ENCODE data around the gene PIN1. TPM values are rescaled to one million over a fixed set of nuclear protein-coding genes. Genes with fewer than 3 reads are reported as not detected.

Gene PIN1
- total RNA-seq, 4 donors from 2014 or later, result 137 to 160 (median 153) TPM

GRCh38 chr19:9806803-9807202 is 28.3 kb upstream of the PIN1 start:
- Histone ChIP-seq H3K4me1 (no peaks in the 10 kb centered on the region), H3K9me3 (no peaks in the 10 kb centered on the region), H3K4me3 (no peak overlapping the region), H3K36me3 (peaks cover 0 to 61% of the 10 kb centered on the region in 2 donors), H3K27ac (no peak overlapping the region), H3K27me3 (no peaks in the 10 kb centered on the region)
- WGBS, 2 donors (ENCODE audit: low coverage in 1 of 2), result no CpG with 5 or more reads among the region's 3 CpGs
- TF ChIP-seq POLR2AphosphoS5 (IDR thresholded peaks at IDR 0.05) (no peak), CTCF (IDR thresholded peaks at IDR 0.05) (no peak), EP300 (IDR thresholded peaks at IDR 0.05) (no peak), POLR2A (IDR thresholded peaks at IDR 0.05) (no peak)
- no peak for ATAC-seq

- H3K9me3 ChIP-seq, result no peaks in the 10 kb centered on the region
- H3K27ac ChIP-seq, result no peak overlapping the region
- ATAC-seq, result no peak
- H3K27me3 ChIP-seq, result no peaks in the 10 kb centered on the region
- peaks cover 0 to 83% of the 10 kb centered on the region in 2 donors for H3K36me3 ChIP-seq
- no peaks in the 10 kb centered on the region for H3K4me1 ChIP-seq
- WGBS, 2 donors (ENCODE audit: low coverage in 1 of 2), result 92 to 94% methylated on average over 6 to 8 of the region's 11 CpGs
- H3K4me3 ChIP-seq, result no peak overlapping the region
- TF ChIP-seq CTCF (IDR thresholded peaks at IDR 0.05) (no peak), EP300 (IDR thresholded peaks at IDR 0.05) (no peak), POLR2A (IDR thresholded peaks at IDR 0.05) (no peak), POLR2AphosphoS5 (IDR thresholded peaks at IDR 0.05) (no peak)
These were observed 26.0 kb upstream of the PIN1 start for GRCh38 chr19:9808855-9809824.

- no peak for ATAC-seq
These were observed 24.0 kb upstream of the PIN1 start for GRCh38 chr19:9811139-9811538.

GRCh38 chr19:9818175-9818733 is 16.9 kb upstream of the PIN1 start:
- no peak for ATAC-seq
- WGBS, 2 donors (ENCODE audit: low coverage in 1 of 2), result 78% methylated on average over 1 of the region's 39 CpGs; no CpG with 5 or more reads in 1 of the 2 donors
- peaks cover 0 to 41% (median 15%) of the 10 kb centered on the region in 3 donors for H3K4me1 ChIP-seq
- peak overlapping the region; percentile 69 to 76 for H3K4me3 ChIP-seq
- H3K9me3 ChIP-seq, result no peaks in the 10 kb centered on the region
- H3K27ac ChIP-seq, result peak overlapping the region; percentile 82 to 98 (median 94)
- TF ChIP-seq POLR2A (IDR thresholded peaks at IDR 0.05), result no peak
- no peak for TF ChIP-seq EP300 (IDR thresholded peaks at IDR 0.05)
- TF ChIP-seq POLR2AphosphoS5 (IDR thresholded peaks at IDR 0.05), result no peak
- TF ChIP-seq CTCF (IDR thresholded peaks at IDR 0.05), result no peak
- H3K36me3 ChIP-seq, result peaks cover 0 to 21% of the 10 kb centered on the region in 2 donors
- H3K27me3 ChIP-seq, result no peaks in the 10 kb centered on the region

More at GRCh38 chr19:9811139-9811538, 24.0 kb upstream of the PIN1 start:
- no peak for TF ChIP-seq CTCF (IDR thresholded peaks at IDR 0.05)
- no peak for TF ChIP-seq EP300 (IDR thresholded peaks at IDR 0.05)
- TF ChIP-seq POLR2A (IDR thresholded peaks at IDR 0.05), result no peak
- no peak for TF ChIP-seq POLR2AphosphoS5 (IDR thresholded peaks at IDR 0.05)
- peaks cover 0 to 5% (median 0%) of the 10 kb centered on the region in 3 donors for H3K4me1 ChIP-seq
- H3K9me3 ChIP-seq, result no peaks in the 10 kb centered on the region
- peaks cover 0 to 90% of the 10 kb centered on the region in 2 donors for H3K36me3 ChIP-seq
- H3K27me3 ChIP-seq, result no peaks in the 10 kb centered on the region
- no peak overlapping the region for H3K27ac ChIP-seq
- H3K4me3 ChIP-seq, result no peak overlapping the region
- 90% methylated on average over 8 of the region's 21 CpGs; no CpG with 5 or more reads in 1 of the 2 donors for WGBS, 2 donors (ENCODE audit: low coverage in 1 of 2)

All from gastroesophageal sphincter (tissue), 4 donors.